HG03571 (cell line): ENCODE data around the gene ITPR1.
A peak's percentile ranks its signal among the peaks of the same experiment; 100 is the strongest.

ENCODE experiments used
- ATAC-seq: cut with Tn5 transposase; IDR thresholded peaks from one replicate; pipeline ENCODE4 v1.9.1; 2021; ENCODE audit not compliant: unreplicated experiment

Gene ITPR1

DNA sequence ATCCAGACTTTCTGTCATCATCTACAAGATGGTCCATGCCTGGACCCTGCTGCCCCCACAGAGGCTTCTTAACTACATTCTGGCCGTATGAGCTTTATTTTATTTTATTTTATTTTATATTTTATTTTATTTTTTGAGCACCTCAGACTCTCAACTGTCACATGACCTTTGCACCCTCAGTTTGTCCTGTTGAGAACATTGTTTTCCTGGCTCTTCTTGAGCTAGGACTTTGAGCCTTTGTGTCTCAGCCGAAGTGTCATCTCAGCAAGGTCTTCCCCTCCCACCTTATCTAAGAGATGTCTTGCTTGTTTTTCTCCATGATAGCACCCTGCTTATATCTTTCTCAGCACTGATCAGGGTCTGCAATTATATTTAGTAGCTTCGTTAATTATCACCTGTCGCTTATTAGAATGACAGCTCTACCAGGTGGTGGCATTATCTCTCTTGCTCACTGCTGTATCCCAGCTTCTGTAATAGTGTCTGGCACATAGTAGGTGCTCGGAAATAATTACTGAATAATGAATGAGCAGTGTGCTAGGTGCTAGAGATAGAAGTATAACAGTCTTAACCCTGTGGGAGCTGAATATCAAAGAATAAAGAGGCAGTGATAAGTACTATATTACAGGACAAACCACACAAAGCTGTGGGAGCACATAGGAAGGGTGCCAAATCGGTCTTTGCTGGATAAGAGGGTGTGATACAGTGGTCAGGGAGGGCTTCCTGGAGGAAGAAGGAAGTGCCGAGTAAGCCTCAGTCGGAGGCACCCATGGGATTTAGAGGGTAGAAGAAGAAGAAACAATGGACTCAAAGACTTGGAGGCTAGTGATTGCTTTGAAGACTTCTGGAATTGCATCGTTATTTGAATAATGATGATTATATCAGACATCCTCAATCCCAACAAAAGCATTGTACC, 136.2 kb downstream of the ITPR1 start:
- ATAC-seq, result no peak

- ATAC-seq, result peak; percentile 56
Measured at GRCh38 chr3:4633078-4634004, 140.2 kb downstream of the ITPR1 start.

GRCh38 chr3:4634894-4635293, 141.7 kb downstream of the ITPR1 start:
- ATAC-seq, result no peak

- ATAC-seq, result no peak
Measured at GRCh38 chr3:4637265-4637664, 144.1 kb downstream of the ITPR1 start.

GRCh38 chr3:4641863-4642563, 148.9 kb downstream of the ITPR1 start:
- ATAC-seq, result no peak

- ATAC-seq, result no peak
Measured at GRCh38 chr3:4642611-4643010, 149.5 kb downstream of the ITPR1 start.

DNA sequence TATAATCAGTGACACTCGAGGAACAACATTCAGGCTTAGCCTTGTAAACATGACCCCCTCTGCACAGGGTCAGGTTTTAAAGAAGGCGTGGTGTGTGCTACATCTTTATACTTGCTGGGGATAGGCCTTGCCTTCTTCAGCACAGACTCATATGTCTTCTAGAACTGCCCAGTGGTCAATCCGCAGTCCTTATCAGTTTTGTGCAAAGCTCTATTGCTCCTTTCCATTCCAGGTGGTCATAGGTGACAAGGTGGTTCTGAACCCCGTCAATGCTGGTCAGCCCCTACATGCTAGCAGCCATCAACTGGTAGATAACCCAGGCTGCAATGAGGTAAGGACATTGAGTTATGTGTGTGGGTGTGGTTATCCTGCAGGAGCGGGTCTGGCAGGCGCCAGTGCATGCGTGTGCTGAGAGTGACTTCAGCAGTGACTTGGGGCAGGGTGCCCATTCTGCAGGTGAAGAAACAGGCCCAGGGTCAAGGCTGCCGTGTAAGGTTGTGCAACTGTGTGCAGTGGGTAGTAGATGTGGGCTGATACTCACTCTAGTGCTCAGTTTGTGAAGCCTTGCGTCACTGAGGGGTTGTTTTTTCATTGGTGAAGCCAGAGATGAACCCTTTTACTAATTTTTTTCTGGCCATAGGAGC, 150.9 kb downstream of the ITPR1 start:
- no peak for ATAC-seq

GRCh38 chr3:4644951-4645350, 151.8 kb downstream of the ITPR1 start:
- no peak for ATAC-seq

DNA sequence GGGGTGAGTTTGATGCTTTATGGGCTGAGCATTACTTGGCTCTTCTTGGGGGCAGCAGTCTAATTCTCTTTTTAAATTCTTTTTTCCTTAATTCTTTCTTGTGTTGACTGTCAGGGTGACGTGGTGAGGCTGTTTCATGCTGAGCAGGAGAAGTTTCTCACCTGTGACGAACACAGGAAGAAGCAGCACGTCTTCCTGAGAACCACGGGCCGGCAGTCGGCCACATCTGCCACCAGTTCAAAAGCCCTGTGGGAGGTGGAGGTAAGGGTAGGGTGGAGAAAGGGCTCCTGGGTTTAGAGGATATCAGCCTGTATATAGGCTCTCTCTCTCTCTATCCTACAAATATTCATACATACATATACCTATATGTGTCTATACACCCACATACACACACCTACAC, 152.3 kb downstream of the ITPR1 start:
- ATAC-seq, result no peak

- ATAC-seq, result no peak
Measured at GRCh38 chr3:4647411-4647810, 154.3 kb downstream of the ITPR1 start.

GRCh38 chr3:4655145-4656045, 162.2 kb downstream of the ITPR1 start:
- ATAC-seq, result no peak

GRCh38 chr3:4656059-4656458, 162.9 kb downstream of the ITPR1 start:
- ATAC-seq, result no peak

DNA sequence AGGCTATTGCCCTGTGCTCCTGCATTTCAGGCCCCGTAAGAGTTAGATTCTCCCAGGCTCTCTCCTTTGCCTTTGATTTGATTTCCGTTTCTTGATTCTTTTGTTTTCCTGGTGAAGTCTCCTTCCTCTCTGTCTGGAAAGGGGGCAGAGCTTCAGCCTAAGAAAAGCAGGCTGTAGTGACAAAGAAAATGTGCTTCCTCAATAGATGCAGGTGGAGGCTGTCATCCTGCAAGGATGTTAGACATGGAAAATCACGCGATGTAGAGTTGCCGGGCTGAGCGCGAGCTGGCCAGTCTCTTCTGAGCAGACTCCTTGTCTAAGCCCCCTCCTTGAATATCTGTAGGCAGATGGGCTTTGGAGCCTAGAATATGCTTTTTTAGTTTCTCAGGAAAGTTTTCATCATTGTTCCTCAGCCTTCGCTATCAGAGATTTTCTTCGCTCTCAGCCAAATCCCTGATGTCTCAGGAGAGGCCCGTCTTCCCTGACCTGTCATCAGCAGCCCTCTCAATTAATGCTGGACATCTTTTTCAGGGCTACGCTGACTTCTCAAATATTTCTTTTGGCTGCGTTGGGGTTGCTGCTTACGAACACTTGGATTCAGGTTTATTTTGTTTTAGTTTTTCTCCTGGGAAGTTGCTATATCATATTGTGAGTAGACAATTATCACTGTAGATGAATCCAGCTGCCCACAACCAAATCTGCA, 163.6 kb downstream of the ITPR1 start:
- ATAC-seq, result no peak

- no peak for ATAC-seq
Measured at GRCh38 chr3:4660936-4661335, 167.8 kb downstream of the ITPR1 start.

DNA sequence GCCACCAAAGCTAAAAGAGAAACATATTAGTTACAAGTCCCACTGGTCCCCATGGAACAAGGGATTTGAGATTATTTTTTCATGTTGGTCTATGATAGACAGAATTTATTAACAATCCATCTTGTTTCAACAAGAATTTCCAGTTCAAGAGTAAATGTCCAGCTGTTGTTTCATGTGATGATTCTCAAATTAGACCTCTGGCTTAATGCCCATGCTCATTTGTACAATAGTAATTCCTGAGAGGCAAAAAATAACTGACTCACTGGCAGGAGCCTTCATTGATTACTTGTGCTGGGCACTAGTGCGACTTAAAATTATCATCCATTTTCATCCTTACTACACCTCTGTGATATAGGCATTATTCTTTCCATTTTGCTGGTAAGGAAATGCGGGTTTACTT, 171.3 kb downstream of the ITPR1 start:
- ATAC-seq, result no peak

- no peak for ATAC-seq
Measured at GRCh38 chr3:4665197-4665596, 172.0 kb downstream of the ITPR1 start.

DNA sequence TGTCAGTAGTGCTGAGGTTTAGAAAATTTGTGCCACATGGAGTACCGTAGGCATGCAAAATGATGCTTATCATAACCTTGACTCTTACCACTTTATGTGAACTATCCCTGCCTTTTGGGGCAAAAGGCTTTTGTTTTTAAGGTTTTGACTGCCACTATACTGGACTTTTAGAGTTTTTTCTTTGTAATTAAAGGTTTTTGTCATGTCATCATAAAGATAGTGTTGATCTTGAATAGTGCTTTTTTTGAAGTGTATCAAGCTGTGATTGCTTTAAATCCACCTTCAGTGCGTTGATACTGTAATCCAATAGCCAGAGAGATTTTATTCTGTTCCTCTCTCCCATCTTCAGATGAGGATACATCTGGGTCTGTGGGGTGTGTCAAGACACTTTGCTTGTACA, 172.9 kb downstream of the ITPR1 start:
- ATAC-seq, result no peak

GRCh38 chr3:4670352-4670751, 177.2 kb downstream of the ITPR1 start:
- ATAC-seq, result no peak

DNA sequence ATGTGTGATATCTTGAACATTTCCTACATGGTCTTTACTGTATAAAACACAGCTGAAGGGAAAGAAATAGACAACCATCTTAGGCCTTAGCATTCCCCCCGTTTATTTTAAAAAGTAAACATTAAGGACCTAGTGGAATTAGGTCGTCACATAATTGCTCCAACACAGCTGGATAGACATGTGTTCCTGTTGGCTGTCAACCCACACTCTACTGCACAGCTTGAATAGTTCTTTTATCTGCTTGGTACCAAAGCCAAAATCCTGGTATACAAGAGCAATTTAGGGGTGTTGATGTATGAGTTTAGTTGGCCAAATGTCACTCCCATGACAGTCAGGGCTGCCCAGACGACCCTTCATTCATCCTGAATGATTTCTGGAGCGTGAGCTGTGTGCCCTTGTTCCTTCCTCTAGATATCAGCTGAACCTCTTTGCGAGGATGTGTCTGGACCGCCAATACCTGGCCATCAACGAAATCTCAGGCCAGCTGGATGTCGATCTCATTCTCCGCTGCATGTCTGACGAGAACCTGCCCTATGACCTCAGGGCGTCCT, 179.7 kb downstream of the ITPR1 start:
- ATAC-seq, result no peak
